Hepatocyte (in vitro differentiated cells): Measurements from ENCODE around the gene PDGFD. TPM values are rescaled to one million over a fixed set of nuclear protein-coding genes. Genes with fewer than 3 reads are reported as not detected.

Experiments used
- DNase-seq: peaks from one replicate; pipeline ENCODE4 v3.0.0-alpha.2; 2016; ENCODE audit warnings: low spot score
- H2AFZ ChIP-seq: fragments of 200-600 bp; sonication (generic); 2 replicates; pipeline ENCODE4 v1.6.0; 2016; ENCODE audit warnings: antibody characterized with exemption, mild to moderate bottlenecking
- H3K27ac ChIP-seq: fragments of 200-600 bp; sonication (generic); 2 replicates; pipeline ENCODE4 v1.5.1; 2016; ENCODE audit warnings: mild to moderate bottlenecking
- H3K27me3 ChIP-seq: fragments of 200-600 bp; sonication (generic); 2 replicates; pipeline ENCODE4 v1.6.1; 2016
- H3K36me3 ChIP-seq: fragments of 200-600 bp; sonication (generic); replicated peaks from 2 replicates; pipeline ENCODE4 v1.5.1; 2016; ENCODE audit warnings: low read depth; ENCODE audit not compliant: insufficient read depth
- H3K4me1 ChIP-seq: fragments of 200-600 bp; sonication (generic); 2 replicates; pipeline ENCODE4 v1.5.1; 2016; ENCODE audit warnings: mild to moderate bottlenecking, moderate library complexity; ENCODE audit not compliant: insufficient read depth
- H3K4me2 ChIP-seq: fragments of 200-600 bp; sonication (generic); 2 replicates; pipeline ENCODE4 v1.6.0; 2016
- H3K4me3 ChIP-seq: fragments of 200-600 bp; sonication (generic); 2 replicates; pipeline ENCODE4 v1.5.1; 2016; ENCODE audit warnings: mild to moderate bottlenecking
- H3K79me2 ChIP-seq: fragments of 200-600 bp; sonication (generic); 2 replicates; pipeline ENCODE4 v1.6.0; 2017; ENCODE audit warnings: mild to moderate bottlenecking
- H3K9me2 ChIP-seq: fragments of 200-600 bp; sonication (generic); replicated peaks from 2 replicates; pipeline ENCODE4 v1.6.0; 2017; ENCODE audit warnings: mild to moderate bottlenecking; ENCODE audit not compliant: insufficient read depth
- H3K9me3 ChIP-seq: fragments of 200-600 bp; sonication (generic); 2 replicates; pipeline ENCODE4 v1.5.1; 2016; ENCODE audit warnings: low read depth, mild to moderate bottlenecking
- H4K20me1 ChIP-seq: fragments of 200-600 bp; sonication (generic); 2 replicates; pipeline ENCODE4 v1.6.0; 2016; ENCODE audit warnings: mild to moderate bottlenecking; ENCODE audit not compliant: insufficient read depth, poor library complexity, severe bottlenecking
- CTCF ChIP-seq: fragments of 200-600 bp; sonication (generic); IDR thresholded peaks from 2 replicates; pipeline ENCODE4 v1.5.1; 2016; ENCODE audit warnings: antibody characterized with exemption, mild to moderate bottlenecking; ENCODE audit not compliant: poor library complexity
- EZH2 ChIP-seq: fragments of 200-600 bp; sonication (generic); IDR thresholded peaks from 2 replicates; pipeline ENCODE4 v1.6.1; 2016; ENCODE audit warnings: antibody characterized with exemption, mild to moderate bottlenecking, borderline replicate concordance
- EZH2phosphoT487 ChIP-seq: fragments of 200-600 bp; sonication (generic); IDR thresholded peaks from one replicate; pipeline ENCODE4 v1.6.1; 2018; ENCODE audit warnings: antibody characterized with exemption, mild to moderate bottlenecking, low read depth, moderate library complexity; ENCODE audit not compliant: unreplicated experiment, severe bottlenecking
- WGBS: methylation state at CpG from one replicate; pipeline ENCODE4 v1.1.6; 2016; ENCODE audit warnings: low lambda C conversion rate; ENCODE audit errors: missing lambda C conversion rate; 5-methylcytosine and 5-hydroxymethylcytosine counted together
- polyA plus RNA-seq: library from polyadenylated mRNA; unstranded; fragments of >200 nt; fragmentation: Nextera tagmentation; extraction: Ambion mirVana; gene quantifications from 2 replicates; pipeline ENCODE4 v1.2.1, GENCODE V29; 2016
- total RNA-seq: library from RNA; depleted of rRNA; stranded (reverse); fragments of >200 nt; gene quantifications from 2 replicates; pipeline ENCODE4 v1.2.3, GENCODE V29; 2014

The PDGFD gene
- total and polyA plus RNA-seq, 2 experiments from 2014 or later, result 17.3 to 29.6 TPM

GRCh38 chr11:103959279-103959942, 204.5 kb downstream of the PDGFD start:
- Histone ChIP-seq H2AFZ (no peak overlapping the region), H4K20me1 (no peaks in the 10 kb centered on the region), H3K36me3 (no peaks in the 10 kb centered on the region), H3K4me2 (no peak overlapping the region), H3K27ac (peak overlapping the region; percentile 20), H3K9me3 (no peaks in the 10 kb centered on the region), H3K4me3 (no peak overlapping the region), H3K9me2 (no peaks in the 10 kb centered on the region), H3K27me3 (no peaks in the 10 kb centered on the region), H3K79me2 (no peaks in the 10 kb centered on the region), H3K4me1 (no peaks in the 10 kb centered on the region)
- no peak for TF ChIP-seq EZH2phosphoT487
- no peak for TF ChIP-seq EZH2
- no peak for TF ChIP-seq CTCF
- 58% methylated on average over 3 of the region's 3 CpGs for WGBS
- no peak for DNase-seq

GRCh38 chr11:103958475-103959215, 205.3 kb downstream of the PDGFD start:
- Histone ChIP-seq H3K4me3 (no peak overlapping the region), H3K27me3 (no peaks in the 10 kb centered on the region), H3K4me1 (no peaks in the 10 kb centered on the region), H3K27ac (peak overlapping the region; percentile 20), H3K4me2 (no peak overlapping the region), H3K36me3 (no peaks in the 10 kb centered on the region), H3K9me3 (no peaks in the 10 kb centered on the region), H4K20me1 (no peaks in the 10 kb centered on the region), H3K79me2 (no peaks in the 10 kb centered on the region), H3K9me2 (no peaks in the 10 kb centered on the region), H2AFZ (no peak overlapping the region)
- TF ChIP-seq EZH2phosphoT487 (no peak), EZH2 (no peak), CTCF (no peak)
- 84% methylated on average over 5 of the region's 5 CpGs for WGBS
- DNase-seq, result no peak

GRCh38 chr11:103953797-103954486, 210.0 kb downstream of the PDGFD start:
- no peak for DNase-seq
- Histone ChIP-seq H3K79me2 (no peaks in the 10 kb centered on the region), H3K9me3 (no peaks in the 10 kb centered on the region), H3K27ac (no peak overlapping the region), H3K4me1 (no peaks in the 10 kb centered on the region), H3K4me3 (no peak overlapping the region), H3K4me2 (no peak overlapping the region), H3K36me3 (no peaks in the 10 kb centered on the region), H2AFZ (no peak overlapping the region), H3K27me3 (no peaks in the 10 kb centered on the region), H4K20me1 (no peaks in the 10 kb centered on the region), H3K9me2 (no peaks in the 10 kb centered on the region)
- no peak for TF ChIP-seq EZH2
- no peak for TF ChIP-seq CTCF
- no peak for TF ChIP-seq EZH2phosphoT487
- WGBS, result 64% methylated on average over 5 of the region's 5 CpGs
